GM12801 (cell line): ENCODE results near the gene PRKRIP1.

ENCODE experiments used
- CTCF ChIP-seq: IDR thresholded peaks from one replicate; pipeline ENCODE4 v1.5.1; 2011; ENCODE audit warnings: control low read depth; ENCODE audit not compliant: insufficient read length; ENCODE audit errors: extremely low read depth

The PRKRIP1 gene

GRCh38 chr7:102446387-102447156 is 50.4 kb downstream of the PRKRIP1 start:
- TF ChIP-seq CTCF = no peak

- TF ChIP-seq CTCF = no peak
These were observed 51.1 kb downstream of the PRKRIP1 start for GRCh38 chr7:102447311-102447710.

GRCh38 chr7:102449136-102449535 is 53.0 kb downstream of the PRKRIP1 start:
- no peak for TF ChIP-seq CTCF

GRCh38 chr7:102450242-102450641 is 54.1 kb downstream of the PRKRIP1 start:
- no peak for TF ChIP-seq CTCF

GRCh38 chr7:102451371-102452054 is 55.4 kb downstream of the PRKRIP1 start:
- TF ChIP-seq CTCF = no peak

GRCh38 chr7:102452451-102452850 is 56.3 kb downstream of the PRKRIP1 start:
- no peak for TF ChIP-seq CTCF

GRCh38 chr7:102453319-102453718 is 57.2 kb downstream of the PRKRIP1 start:
- no peak for TF ChIP-seq CTCF
